ENCODE results near the gene SULT1A3.
A peak's percentile ranks its signal among the peaks of the same experiment; 100 is the strongest.
"Not testable (repeated sequence)": the region's sequence is repeated elsewhere in the genome, so short reads cannot be mapped to it uniquely, and the experiment has no call there.

Gene SULT1A3

GRCh38 chr16:30166202-30166902 is 32.7 kb upstream of the SULT1A3 start:
- H3K27me3 ChIP-seq: no peaks in the 10 kb centered on the region
- H3K4me3 ChIP-seq (ENCODE audit: low read depth in 1 of 2, low read length in 1 of 2): peak overlapping the region; percentile 42 to 46
- peak overlapping the region; percentile 91 for H3K27ac ChIP-seq
- no peak for TF ChIP-seq CTCF (IDR thresholded peaks at IDR 0.05)
- peaks cover 46 to 49% of the 10 kb centered on the region in 2 experiments for H3K4me1 ChIP-seq (ENCODE audit: control insufficient read depth in 1 of 2, insufficient read depth in 1 of 2, low read depth in 1 of 2, low read length in 1 of 2)
- H3K9me3 ChIP-seq: no peaks in the 10 kb centered on the region
- no peaks in the 10 kb centered on the region for H3K36me3 ChIP-seq

- H3K9me3 ChIP-seq; H3K27me3 ChIP-seq; H3K4me3 ChIP-seq (ENCODE audit: low read depth in 1 of 2, low read length in 1 of 2); H3K27ac ChIP-seq; H3K36me3 ChIP-seq: not testable (repeated sequence)
- H3K4me1 ChIP-seq (ENCODE audit: control insufficient read depth in 1 of 2, insufficient read depth in 1 of 2, low read depth in 1 of 2, low read length in 1 of 2): peaks cover 53 to 59% of the 10 kb centered on the region in 2 experiments
Measured at GRCh38 chr16:30168746-30169145, 30.3 kb upstream of the SULT1A3 start.

GRCh38 chr16:30169416-30169815 is 29.6 kb upstream of the SULT1A3 start:
- H3K27me3 ChIP-seq; H3K36me3 ChIP-seq; H3K9me3 ChIP-seq; H3K4me3 ChIP-seq (ENCODE audit: low read depth in 1 of 2, low read length in 1 of 2); H3K27ac ChIP-seq: not testable (repeated sequence)
- H3K4me1 ChIP-seq (ENCODE audit: control insufficient read depth in 1 of 2, insufficient read depth in 1 of 2, low read depth in 1 of 2, low read length in 1 of 2): peaks cover 50 to 55% of the 10 kb centered on the region in 2 experiments

GRCh38 chr16:30170145-30170544 is 28.9 kb upstream of the SULT1A3 start:
- H3K27ac ChIP-seq; H3K27me3 ChIP-seq; H3K9me3 ChIP-seq; H3K4me3 ChIP-seq (ENCODE audit: low read depth in 1 of 2, low read length in 1 of 2); H3K36me3 ChIP-seq: not testable (repeated sequence)
- peaks cover 45 to 48% of the 10 kb centered on the region in 2 experiments for H3K4me1 ChIP-seq (ENCODE audit: control insufficient read depth in 1 of 2, insufficient read depth in 1 of 2, low read depth in 1 of 2, low read length in 1 of 2)

GRCh38 chr16:30173054-30173453 is 26.0 kb upstream of the SULT1A3 start:
- no peaks in the 10 kb centered on the region for H3K36me3 ChIP-seq
- H3K27ac ChIP-seq: no peak overlapping the region
- H3K4me1 ChIP-seq (ENCODE audit: control insufficient read depth in 1 of 2, insufficient read depth in 1 of 2, low read depth in 1 of 2, low read length in 1 of 2): peaks cover 41 to 42% of the 10 kb centered on the region in 2 experiments

GRCh38 chr16:30176876-30177275 is 22.2 kb upstream of the SULT1A3 start:
- H3K9me3 ChIP-seq: not testable (repeated sequence)

More at GRCh38 chr16:30173054-30173453, 26.0 kb upstream of the SULT1A3 start:
- no peak for TF ChIP-seq CTCF (IDR thresholded peaks at IDR 0.05)
- Histone ChIP-seq H3K27me3 (no peaks in the 10 kb centered on the region), H3K9me3 (no peaks in the 10 kb centered on the region), H3K4me3 (ENCODE audit: low read depth in 1 of 2, low read length in 1 of 2) (no peak overlapping the region)

GRCh38 chr16:30179195-30179594 is 19.9 kb upstream of the SULT1A3 start:
- Histone ChIP-seq H3K27ac (no peak overlapping the region), H3K9me3 (no peaks in the 10 kb centered on the region), H3K27me3 (no peaks in the 10 kb centered on the region), H3K4me1 (ENCODE audit: control insufficient read depth in 1 of 2, insufficient read depth in 1 of 2, low read depth in 1 of 2, low read length in 1 of 2) (peaks cover 36 to 39% of the 10 kb centered on the region in 2 experiments), H3K4me3 (ENCODE audit: low read depth in 1 of 2, low read length in 1 of 2) (no peak overlapping the region), H3K36me3 (no peaks in the 10 kb centered on the region)
- TF ChIP-seq CTCF (IDR thresholded peaks at IDR 0.05): no peak

More at GRCh38 chr16:30176876-30177275, 22.2 kb upstream of the SULT1A3 start:
- Histone ChIP-seq H3K4me1 (ENCODE audit: control insufficient read depth in 1 of 2, insufficient read depth in 1 of 2, low read depth in 1 of 2, low read length in 1 of 2) (peaks cover 28 to 33% of the 10 kb centered on the region in 2 experiments), H3K27ac (peak overlapping the region; percentile 80), H3K4me3 (ENCODE audit: low read depth in 1 of 2, low read length in 1 of 2) (peak overlapping the region; percentile 12 to 35)
- not testable (repeated sequence) for H3K27me3 ChIP-seq, H3K36me3 ChIP-seq
